H1 (cell line): Measurements from ENCODE around the gene DIP2C. TPM values are rescaled to one million over a fixed set of nuclear protein-coding genes. Genes with fewer than 3 reads are reported as not detected.

Experiments
- CTCF ChIA-PET: fragments of 300-600 bp; sonication (Branson Sonifier 250); formaldehyde crosslinking; loops from one replicate; lab custom pipeline; 2021; ENCODE audit not compliant: partially characterized antibody; lab: Charles Lee
- POLR2A ChIA-PET: fragments of 300-600 bp; sonication (Branson Sonifier 250); formaldehyde crosslinking; loops from one replicate; lab custom pipeline; 2021; ENCODE audit warnings: inconsistent platforms; ENCODE audit not compliant: partially characterized antibody; lab: Charles Lee
- DNase-seq, 2 experiments: peaks; one replicate each; pipeline versions ENCODE4 v3.0.0 to v3.0.0-alpha.2; 2010 to 2022; ENCODE audit warnings: low spot score in 2 of 2, low read depth in 1 of 2, mixed read lengths in 1 of 2
- FAIRE-seq: peaks from 2 replicates; lab custom pipeline; 2011; peaks lifted over from hg19 to GRCh38; lab: Jason Lieb, UNC
- H2AFZ ChIP-seq: 2 replicates; pipeline ENCODE4 v1.8.1; 2012; ENCODE audit warnings: low read length, inconsistent platforms
- H2AK5ac ChIP-seq: 2 replicates; pipeline ENCODE4 v1.6.1; 2013; ENCODE audit warnings: low read depth, low read length
- H2BK120ac ChIP-seq: replicated peaks from 2 replicates; pipeline ENCODE3; 2013; ENCODE audit warnings: low read depth, low read length, inconsistent platforms
- H2BK12ac ChIP-seq: 2 replicates; pipeline ENCODE4 v1.6.1; 2013; ENCODE audit warnings: low read depth, low read length
- H2BK15ac ChIP-seq: 2 replicates; pipeline ENCODE4 v1.6.1; 2013; ENCODE audit warnings: low read length
- H2BK20ac ChIP-seq: 2 replicates; pipeline ENCODE4 v1.6.1; 2013; ENCODE audit warnings: low read length
- H2BK5ac ChIP-seq: 2 replicates; pipeline ENCODE4 v1.6.1; 2013; ENCODE audit warnings: low read depth, low read length
- H3K14ac ChIP-seq: 2 replicates; pipeline ENCODE4 v1.6.1; 2013; ENCODE audit warnings: inconsistent platforms; ENCODE audit not compliant: insufficient read length
- H3K18ac ChIP-seq: 2 replicates; pipeline ENCODE4 v1.6.1; 2013; ENCODE audit warnings: low read length; ENCODE audit errors: extremely low read depth
- H3K23ac ChIP-seq: 2 replicates; pipeline ENCODE4 v1.6.1; 2013; ENCODE audit warnings: inconsistent platforms; ENCODE audit not compliant: insufficient read length
- H3K23me2 ChIP-seq: 2 replicates; pipeline ENCODE4 v1.6.1; 2013; ENCODE audit warnings: low read depth, low read length
- H3K27ac ChIP-seq: 2 replicates; pipeline ENCODE4 v1.6.1; 2011; ENCODE audit warnings: low read depth, low read length, inconsistent platforms
- H3K27me3 ChIP-seq, 4 experiments: replicated peaks in 1 of 4; 1 replicate in 1 of 4; 2 replicates in 3 of 4; pipeline versions ENCODE4 v1.6.1 to v1.8.1; 2011 to 2013; ENCODE audit warnings: low read length in 3 of 4, mild to moderate bottlenecking in 3 of 4, inconsistent platforms in 2 of 4, mixed read lengths in 2 of 4, moderate library complexity in 1 of 4; ENCODE audit not compliant: control insufficient read depth in 3 of 4, insufficient read depth in 3 of 4; ENCODE audit errors: extremely low read depth in 1 of 4
- H3K36me3 ChIP-seq, 4 experiments: 2 replicates each; pipeline versions ENCODE4 v1.6.1 to v1.8.1; 2011 to 2013; ENCODE audit warnings: mild to moderate bottlenecking in 4 of 4, low read length in 3 of 4, moderate library complexity in 2 of 4, control low read depth in 1 of 4, inconsistent platforms in 1 of 4; ENCODE audit not compliant: insufficient read depth in 4 of 4, control insufficient read depth in 2 of 4
- H3K4ac ChIP-seq: replicated peaks from 2 replicates; pipeline ENCODE3; 2013; ENCODE audit warnings: low read length, low read depth, mixed read lengths, inconsistent platforms; ENCODE audit not compliant: insufficient read length
- H3K4me1 ChIP-seq, 4 experiments: replicated peaks in 1 of 4; 1 replicate in 1 of 4; 2 replicates in 3 of 4; pipeline versions ENCODE4 v1.6.1 to v1.8.1; 2011 to 2013; ENCODE audit warnings: low read length in 3 of 4, inconsistent platforms in 2 of 4, mixed read lengths in 1 of 4; ENCODE audit not compliant: insufficient read depth in 4 of 4, control insufficient read depth in 3 of 4
- H3K4me2 ChIP-seq, 2 experiments: 2 replicates each; pipeline versions ENCODE4 v1.6.1 to v1.8.1; 2011 to 2013; ENCODE audit warnings: low read depth in 2 of 2, low read length in 2 of 2, control low read depth in 1 of 2, inconsistent platforms in 1 of 2, mild to moderate bottlenecking in 1 of 2; ENCODE audit not compliant: insufficient read depth in 1 of 2
- H3K4me3 ChIP-seq, 4 experiments: fragments of 200-600, 300-600 bp in 1 of 4; sonication (generic), shearing (Covaris generic), sonication (Bioruptor Twin) in 1 of 4; 2 replicates each; pipeline versions ENCODE4 v1.5.1 to v1.8.1; 2011 to 2016; ENCODE audit warnings: low read length in 4 of 4, low read depth in 3 of 4, control low read depth in 2 of 4, inconsistent platforms in 2 of 4, mild to moderate bottlenecking in 2 of 4, mixed read lengths in 1 of 4, moderate library complexity in 1 of 4; ENCODE audit not compliant: insufficient read depth in 2 of 4; ENCODE audit errors: extremely low read depth in 1 of 4
- H3K56ac ChIP-seq: replicated peaks from 2 replicates; pipeline ENCODE3; 2013; ENCODE audit warnings: low read depth, mild to moderate bottlenecking, mixed read lengths, low read length, inconsistent platforms; ENCODE audit not compliant: insufficient read length
- H3K79me1 ChIP-seq: 2 replicates; pipeline ENCODE4 v1.6.1; 2013; ENCODE audit warnings: low read depth, low read length, control low read depth
- H3K79me2 ChIP-seq, 2 experiments: 2 replicates each; pipeline versions ENCODE4 v1.6.1 to v1.8.1; 2012 to 2013; ENCODE audit warnings: low read length in 2 of 2, mild to moderate bottlenecking in 2 of 2, inconsistent platforms in 1 of 2; ENCODE audit not compliant: insufficient read depth in 2 of 2, control insufficient read depth in 1 of 2
- H3K9ac ChIP-seq, 4 experiments: replicated peaks in 1 of 4; 1 replicate in 1 of 4; 2 replicates in 3 of 4; pipeline versions ENCODE4 v1.6.1 to v1.8.1; 2011 to 2013; ENCODE audit warnings: low read depth in 3 of 4, low read length in 3 of 4, control low read depth in 2 of 4, mild to moderate bottlenecking in 2 of 4, moderate library complexity in 2 of 4, inconsistent platforms in 1 of 4; ENCODE audit errors: extremely low read depth in 1 of 4
- H3K9me3 ChIP-seq, 2 experiments: 2 replicates each; pipeline versions ENCODE4 v1.6.1 to v1.8.1; 2012 to 2013; ENCODE audit warnings: mild to moderate bottlenecking in 2 of 2, moderate library complexity in 2 of 2, control low read depth in 1 of 2, inconsistent platforms in 1 of 2, low read depth in 1 of 2, low read length in 1 of 2, mixed read lengths in 1 of 2; ENCODE audit not compliant: insufficient read depth in 2 of 2
- H4K20me1 ChIP-seq, 2 experiments: replicated peaks in 1 of 2; 2 replicates each; pipeline versions ENCODE3 to v1.8.1; 2011 to 2013; ENCODE audit warnings: inconsistent platforms in 2 of 2, low read length in 2 of 2, mild to moderate bottlenecking in 1 of 2; ENCODE audit not compliant: insufficient read depth in 2 of 2, control insufficient read depth in 1 of 2
- H4K5ac ChIP-seq: 2 replicates; pipeline ENCODE4 v1.6.1; 2013; ENCODE audit warnings: low read length, low read depth, mixed read lengths, inconsistent platforms; ENCODE audit not compliant: insufficient read length
- H4K8ac ChIP-seq: 2 replicates; pipeline ENCODE4 v1.8.0; 2013; ENCODE audit warnings: mild to moderate bottlenecking, moderate library complexity, low read length, inconsistent platforms; ENCODE audit not compliant: insufficient read depth; ENCODE audit errors: extremely low read depth
- H4K91ac ChIP-seq: replicated peaks from 2 replicates; pipeline ENCODE3; 2013; ENCODE audit warnings: low read length, mixed read lengths, inconsistent platforms; ENCODE audit not compliant: insufficient read length
- JUN ChIP-seq: IDR thresholded peaks from 2 replicates; pipeline ENCODE4 v1.6.1; 2011; ENCODE audit warnings: low read depth, mild to moderate bottlenecking, improper control_type of control experiment, low read length
- KDM1A ChIP-seq: fragments of 200-600, 300-600 bp; sonication (generic); IDR thresholded peaks from 2 replicates; pipeline ENCODE4 v1.7.1; 2016; ENCODE audit warnings: mild to moderate bottlenecking, low read length, borderline replicate concordance
- MAFK ChIP-seq: IDR thresholded peaks from 2 replicates; pipeline ENCODE4 v1.6.1; 2012; ENCODE audit warnings: low read depth, mild to moderate bottlenecking, improper control_type of control experiment, low read length
- PHF8 ChIP-seq: fragments of 200-600 bp; sonication (generic); conservative IDR thresholded peaks from 2 replicates; pipeline ENCODE4 v1.7.1; 2012; ENCODE audit warnings: low read depth, mild to moderate bottlenecking, inconsistent platforms, low read length, moderate library complexity
- RAD21 ChIP-seq, 2 experiments: IDR thresholded peaks in 1 of 2; conservative IDR thresholded peaks in 1 of 2; 2 replicates each; pipeline ENCODE4 v1.6.1; 2011; ENCODE audit warnings: low read depth in 2 of 2, low read length in 2 of 2, improper control_type of control experiment in 1 of 2, inconsistent platforms in 1 of 2, mild to moderate bottlenecking in 1 of 2, moderate library complexity in 1 of 2
- SIX5 ChIP-seq: IDR thresholded peaks from 2 replicates; pipeline ENCODE4 v1.6.1; 2011; ENCODE audit warnings: mild to moderate bottlenecking, low read depth, low read length
- TAF1 ChIP-seq: IDR thresholded peaks from 2 replicates; pipeline ENCODE4 v1.6.1; 2011; ENCODE audit warnings: mild to moderate bottlenecking, low read depth, low read length
- TCF12 ChIP-seq: IDR thresholded peaks from 2 replicates; pipeline ENCODE4 v1.6.1; 2011; ENCODE audit warnings: low read depth, mild to moderate bottlenecking, low read length
- ZNF274 ChIP-seq: IDR thresholded peaks from 2 replicates; pipeline ENCODE4 v1.7.0; 2012; ENCODE audit warnings: low read length, borderline replicate concordance; ENCODE audit errors: extremely low read depth
- WGBS, 2 experiments: shearing (Covaris generic) in 1 of 2; methylation state at CpG; one replicate each; pipeline versions ENCODE4 v1.1.6 to v1.1.7; 2013 to 2015; ENCODE audit warnings: low lambda C conversion rate in 2 of 2, mixed read lengths in 2 of 2, inconsistent platforms in 1 of 2, low coverage in 1 of 2, missing lambda C conversion rate in 1 of 2; ENCODE audit not compliant: insufficient replicate concordance in 2 of 2, insufficient coverage in 1 of 2, insufficient read length in 1 of 2; ENCODE audit errors: extremely low coverage in 1 of 2, missing lambda C conversion rate in 1 of 2; 5-methylcytosine and 5-hydroxymethylcytosine counted together
- polyA plus RNA-seq, 7 experiments: library from polyadenylated mRNA; depleted of rRNA in 3 of 7; stranded (reverse) in 5 of 7; unstranded in 2 of 7; fragments of >200 nt in 5 of 7; fragments of 200-250 nt in 2 of 7; gene quantifications; 1 replicate in 5 of 7; 2 replicates in 1 of 7; 4 replicates in 1 of 7; pipeline versions ENCODE4 v1.2.1 to v1.2.3, GENCODE V29; 2011 to 2013; ENCODE audit warnings: missing spikeins in 2 of 7, mixed read lengths in 2 of 7
- total RNA-seq: library from RNA; stranded (reverse); fragmentation: NEBNext Ultra II Directional; extraction: Animal tissue kit (Norgen Biotek cat#: 25700); gene quantifications from 2 replicates; pipeline ENCODE4 v1.2.1, GENCODE V29; 2021
- TF ChIP-seq, protein P1 (sequence below): IDR thresholded peaks from 2 replicates; pipeline ENCODE4 v1.6.1; 2012; ENCODE audit warnings: inconsistent platforms
- TF ChIP-seq, protein P2 (sequence below): IDR thresholded peaks from 2 replicates; pipeline ENCODE4 v1.6.1; 2011; ENCODE audit warnings: low read depth, mild to moderate bottlenecking, low read length; ENCODE audit not compliant: insufficient read depth

Gene DIP2C
- total and polyA plus RNA-seq, 2 of the 8 experiments (the other 6 are each of a cell fraction or from before 2014, with no cell fraction given), result 3.8 to 9.3 TPM

DNA sequence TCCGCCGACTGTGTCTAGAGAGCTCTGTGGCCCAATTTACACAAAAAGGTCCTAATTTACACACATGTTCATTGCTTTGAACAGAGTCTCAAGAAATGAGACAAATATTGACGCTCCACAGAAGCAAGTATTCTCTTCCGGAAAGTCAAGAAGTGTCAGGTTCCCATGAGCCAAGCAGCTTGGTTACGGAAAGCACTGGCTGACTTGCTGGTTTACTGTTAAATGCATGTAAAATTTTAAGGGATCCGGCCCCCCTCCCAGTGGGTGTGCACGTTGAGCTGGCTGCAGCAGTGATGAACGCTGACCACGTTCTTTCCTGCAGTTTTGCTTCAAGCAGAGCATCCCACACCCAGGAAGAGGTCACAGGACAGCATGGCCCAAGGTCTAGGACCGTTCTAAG is 76.8 kb downstream of the DIP2C start:
- H2BK15ac ChIP-seq, result no peak overlapping the region
- H3K14ac ChIP-seq, result no peak overlapping the region
- H2AFZ ChIP-seq, result no peak overlapping the region
- no peak overlapping the region for H3K27ac ChIP-seq
- H3K23me2 ChIP-seq, result no peaks in the 10 kb centered on the region; the same call in 1 of the 2 replicates
- no peak overlapping the region for H3K4ac ChIP-seq
- CTCF ChIA-PET, result interaction anchor here (0.7 to 2.0 kb wide), 8 partner anchors 11 to 101 kb away, joined by 3 to 7 read pairs (median 4); no protein-coding TSS in a partner anchor
- no peak overlapping the region for H3K4me2 ChIP-seq
- H4K5ac ChIP-seq, result no peak overlapping the region
- H4K91ac ChIP-seq, result no peak overlapping the region
- H2AK5ac ChIP-seq, result no peak overlapping the region
- H2BK12ac ChIP-seq, result 0 out of 2 replicates have a peak overlapping the region, but pooled peaks have one; percentile 11
- no peaks in the 10 kb centered on the region for H3K9me3 ChIP-seq
- 91% methylated on average over 10 of the region's 10 CpGs; no CpG with 5 or more reads in 1 of the 2 experiments for WGBS, 2 experiments
- H3K4me3 ChIP-seq, result no peak overlapping the region
- POLR2A ChIA-PET, result interaction anchor here (1.3 to 1.7 kb wide), 2 partner anchors 12 to 13 kb away, joined by 5 to 6 read pairs; no protein-coding TSS in a partner anchor
- H3K18ac ChIP-seq, result no peak overlapping the region
- H4K20me1 ChIP-seq, result peaks cover 4 to 14% of the 10 kb centered on the region in 2 experiments
- no peaks in the 10 kb centered on the region for H3K36me3 ChIP-seq
- H3K56ac ChIP-seq, result no peak overlapping the region
- no peak overlapping the region for H2BK120ac ChIP-seq
- peaks cover 0 to 9% of the 10 kb centered on the region in 2 experiments; a peak in 1 of 4 replicates for H3K79me2 ChIP-seq
- H2BK20ac ChIP-seq, result no peak overlapping the region
- H2BK5ac ChIP-seq, result no peak overlapping the region
- H3K4me1 ChIP-seq, result peaks cover 3 to 24% (median 10%) of the 10 kb centered on the region in 4 experiments; a peak in 5 of 7 replicates
- no peaks in the 10 kb centered on the region for H3K27me3 ChIP-seq
- no peak overlapping the region for H4K8ac ChIP-seq
- DNase-seq, result no peak
- H3K23ac ChIP-seq, result no peak overlapping the region
- H3K79me1 ChIP-seq, result peaks cover 10% of the 10 kb centered on the region; the same call in 1 of the 2 replicates
- no peak overlapping the region for H3K9ac ChIP-seq
- no peak for FAIRE-seq
- TF ChIP-seq PHF8 (no peak), MAFK (no peak), RAD21 (IDR thresholded peaks at IDR 0.05 in 1 of 2, conservative IDR thresholded peaks at IDR 0.05 in 1 of 2; ENCODE audit: low read depth in 2 of 2, low read length in 2 of 2) (no peak), SIX5 (no peak), ZNF274 (no peak), JUN (no peak), TAF1 (no peak), TCF12 (no peak), KDM1A (no peak)
- TF ChIP-seq, protein P1, sequence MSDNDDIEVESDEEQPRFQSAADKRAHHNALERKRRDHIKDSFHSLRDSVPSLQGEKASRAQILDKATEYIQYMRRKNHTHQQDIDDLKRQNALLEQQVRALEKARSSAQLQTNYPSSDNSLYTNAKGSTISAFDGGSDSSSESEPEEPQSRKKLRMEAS, result no peak
- TF ChIP-seq, protein P2, sequence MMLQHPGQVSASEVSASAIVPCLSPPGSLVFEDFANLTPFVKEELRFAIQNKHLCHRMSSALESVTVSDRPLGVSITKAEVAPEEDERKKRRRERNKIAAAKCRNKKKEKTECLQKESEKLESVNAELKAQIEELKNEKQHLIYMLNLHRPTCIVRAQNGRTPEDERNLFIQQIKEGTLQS, result no peak
